ENCODE results near the gene PRDM16.

The PRDM16 gene

GRCh38 chr1:3469849-3470649 is 401.0 kb downstream of the PRDM16 start:
- Histone ChIP-seq H3K36me3 (replicated peaks; ENCODE audit: insufficient read depth, low read length) (no peaks in the 10 kb centered on the region), H3K27me3 (replicated peaks; ENCODE audit: insufficient read depth, low read length) (peaks cover 78% of the 10 kb centered on the region), H3K9me3 (replicated peaks; ENCODE audit: insufficient read depth, low read length) (no peaks in the 10 kb centered on the region), H3K4me1 (ENCODE audit: low read length) (no peaks in the 10 kb centered on the region), H3K9me2 (replicated peaks; ENCODE audit: insufficient read depth, low read length) (no peaks in the 10 kb centered on the region), H2AFZ (ENCODE audit: low read length) (no peak overlapping the region), H3K9ac (ENCODE audit: low read length) (no peak overlapping the region), H3K79me2 (ENCODE audit: low read length) (no peaks in the 10 kb centered on the region), H3F3A (ENCODE audit: insufficient read depth, low read length) (no peaks in the 10 kb centered on the region), H3K4me3 (ENCODE audit: low read length) (no peak overlapping the region), H4K20me1 (ENCODE audit: insufficient read depth, low read length) (no peaks in the 10 kb centered on the region), H3K27ac (ENCODE audit: low read length) (no peak overlapping the region), H3K4me2 (ENCODE audit: low read depth, low read length) (no peak overlapping the region)
- no peak for DNase-seq
- TF ChIP-seq CTCF (IDR thresholded peaks at IDR 0.05; ENCODE audit: low read length) = no peak
- no peak for TF ChIP-seq EZH2 (optimal IDR thresholded peaks at IDR 0.05; ENCODE audit: low read depth, low read length)
- TF ChIP-seq EZH2phosphoT487 (IDR thresholded peaks at IDR 0.05; ENCODE audit: low read length) = no peak

GRCh38 chr1:3470650-3471355 is 401.8 kb downstream of the PRDM16 start:
- H2AFZ ChIP-seq (ENCODE audit: low read length) = no peak overlapping the region
- H3K4me3 ChIP-seq (ENCODE audit: low read length) = no peak overlapping the region
- H3K27ac ChIP-seq (ENCODE audit: low read length) = no peak overlapping the region

GRCh38 chr1:3471356-3472087 is 402.5 kb downstream of the PRDM16 start:
- Histone ChIP-seq H3K27me3 (replicated peaks; ENCODE audit: insufficient read depth, low read length) (peaks cover 63% of the 10 kb centered on the region), H2AFZ (ENCODE audit: low read length) (no peak overlapping the region), H3K4me3 (ENCODE audit: low read length) (no peak overlapping the region), H3K27ac (ENCODE audit: low read length) (no peak overlapping the region), H3K4me2 (ENCODE audit: low read depth, low read length) (no peak overlapping the region), H4K20me1 (ENCODE audit: insufficient read depth, low read length) (no peaks in the 10 kb centered on the region), H3F3A (ENCODE audit: insufficient read depth, low read length) (no peaks in the 10 kb centered on the region), H3K9ac (ENCODE audit: low read length) (no peak overlapping the region), H3K79me2 (ENCODE audit: low read length) (no peaks in the 10 kb centered on the region), H3K4me1 (ENCODE audit: low read length) (no peaks in the 10 kb centered on the region), H3K9me3 (replicated peaks; ENCODE audit: insufficient read depth, low read length) (no peaks in the 10 kb centered on the region), H3K36me3 (replicated peaks; ENCODE audit: insufficient read depth, low read length) (no peaks in the 10 kb centered on the region), H3K9me2 (replicated peaks; ENCODE audit: insufficient read depth, low read length) (no peaks in the 10 kb centered on the region)
- TF ChIP-seq CTCF (IDR thresholded peaks at IDR 0.05; ENCODE audit: low read length) = no peak
- TF ChIP-seq EZH2 (optimal IDR thresholded peaks at IDR 0.05; ENCODE audit: low read depth, low read length) = no peak
- TF ChIP-seq EZH2phosphoT487 (IDR thresholded peaks at IDR 0.05; ENCODE audit: low read length) = no peak
- DNase-seq = no peak

More at GRCh38 chr1:3470650-3471355, 401.8 kb downstream of the PRDM16 start:
- no peak for TF ChIP-seq CTCF (IDR thresholded peaks at IDR 0.05; ENCODE audit: low read length)
- TF ChIP-seq EZH2phosphoT487 (IDR thresholded peaks at IDR 0.05; ENCODE audit: low read length) = no peak
- no peak for TF ChIP-seq EZH2 (optimal IDR thresholded peaks at IDR 0.05; ENCODE audit: low read depth, low read length)
- Histone ChIP-seq H4K20me1 (ENCODE audit: insufficient read depth, low read length) (no peaks in the 10 kb centered on the region), H3K36me3 (replicated peaks; ENCODE audit: insufficient read depth, low read length) (no peaks in the 10 kb centered on the region), H3K4me1 (ENCODE audit: low read length) (no peaks in the 10 kb centered on the region), H3K27me3 (replicated peaks; ENCODE audit: insufficient read depth, low read length) (peaks cover 70% of the 10 kb centered on the region), H3K9me3 (replicated peaks; ENCODE audit: insufficient read depth, low read length) (no peaks in the 10 kb centered on the region), H3K4me2 (ENCODE audit: low read depth, low read length) (no peak overlapping the region), H3F3A (ENCODE audit: insufficient read depth, low read length) (no peaks in the 10 kb centered on the region), H3K9ac (ENCODE audit: low read length) (no peak overlapping the region), H3K9me2 (replicated peaks; ENCODE audit: insufficient read depth, low read length) (no peaks in the 10 kb centered on the region), H3K79me2 (ENCODE audit: low read length) (no peaks in the 10 kb centered on the region)
- no peak for DNase-seq
